H1 (cell line): Measurements from ENCODE around the gene ENAH. TPM values are rescaled to one million over a fixed set of nuclear protein-coding genes. Genes with fewer than 3 reads are reported as not detected.

ENCODE experiments used
- KDM4A ChIP-seq: IDR thresholded peaks from one replicate; pipeline ENCODE4 v1.7.1; 2012; ENCODE audit warnings: low read depth, mild to moderate bottlenecking, moderate library complexity, low read length, inconsistent platforms; ENCODE audit not compliant: severe bottlenecking
- POLR2A ChIP-seq, 2 experiments: IDR thresholded peaks; 1 replicate in 1 of 2; 2 replicates in 1 of 2; pipeline ENCODE4 v1.6.1; 2011; ENCODE audit warnings: low read depth in 2 of 2, low read length in 2 of 2, mild to moderate bottlenecking in 2 of 2; ENCODE audit errors: control extremely low read depth in 1 of 2
- RFX5 ChIP-seq: IDR thresholded peaks from 2 replicates; pipeline ENCODE4 v1.6.1; 2011; ENCODE audit warnings: low read depth, low read length, improper control_type of control experiment, borderline replicate concordance
- polyA plus RNA-seq, 7 experiments: library from polyadenylated mRNA; depleted of rRNA in 3 of 7; stranded (reverse) in 5 of 7; unstranded in 2 of 7; fragments of >200 nt in 5 of 7; fragments of 200-250 nt in 2 of 7; gene quantifications; 1 replicate in 5 of 7; 2 replicates in 1 of 7; 4 replicates in 1 of 7; pipeline versions ENCODE4 v1.2.1 to v1.2.3, GENCODE V29; 2011 to 2013; ENCODE audit warnings: missing spikeins in 2 of 7, mixed read lengths in 2 of 7
- total RNA-seq: library from RNA; stranded (reverse); fragmentation: NEBNext Ultra II Directional; extraction: Animal tissue kit (Norgen Biotek cat#: 25700); gene quantifications from 2 replicates; pipeline ENCODE4 v1.2.1, GENCODE V29; 2021

The ENAH gene
- total and polyA plus RNA-seq, 2 of the 8 experiments (the other 6 are each of a cell fraction or from before 2014, with no cell fraction given): 39.1 to 335 TPM

GRCh38 chr1:225597926-225598575 is 54.9 kb downstream of the ENAH start (continued):
- TF ChIP-seq POLR2A (IDR thresholded peaks at IDR 0.05; ENCODE audit: control extremely low read depth in 1 of 2, low read depth in 2 of 2, low read length in 2 of 2) (no peak), RFX5 (no peak), KDM4A (no peak)
